ENCODE results near the gene ARHGAP8.
"Not testable (repeated sequence)": the region's sequence is repeated elsewhere in the genome, so short reads cannot be mapped to it uniquely, and the experiment has no call there.

The ARHGAP8 gene

DNA sequence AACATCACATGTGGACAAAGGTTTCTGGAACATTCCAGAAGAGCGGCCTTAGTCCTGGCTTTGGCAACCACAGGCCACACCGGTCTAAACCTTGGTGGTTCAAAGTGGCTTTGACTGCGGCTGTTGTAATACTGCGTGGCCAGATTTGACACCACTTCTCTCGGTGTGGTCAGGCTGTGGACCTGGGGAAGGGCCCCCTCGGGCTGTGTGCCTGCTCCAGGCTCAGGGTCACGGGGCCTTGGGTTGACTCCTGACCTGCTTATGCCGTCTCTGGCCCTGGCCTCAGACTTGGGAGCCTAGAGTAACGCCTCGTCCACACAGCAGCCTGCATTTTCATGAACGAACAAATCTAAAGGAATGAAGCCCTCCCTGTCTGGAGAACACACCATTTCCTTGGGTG lies 139.4 kb downstream of the ARHGAP8 start:
- no peak for DNase-seq

DNA sequence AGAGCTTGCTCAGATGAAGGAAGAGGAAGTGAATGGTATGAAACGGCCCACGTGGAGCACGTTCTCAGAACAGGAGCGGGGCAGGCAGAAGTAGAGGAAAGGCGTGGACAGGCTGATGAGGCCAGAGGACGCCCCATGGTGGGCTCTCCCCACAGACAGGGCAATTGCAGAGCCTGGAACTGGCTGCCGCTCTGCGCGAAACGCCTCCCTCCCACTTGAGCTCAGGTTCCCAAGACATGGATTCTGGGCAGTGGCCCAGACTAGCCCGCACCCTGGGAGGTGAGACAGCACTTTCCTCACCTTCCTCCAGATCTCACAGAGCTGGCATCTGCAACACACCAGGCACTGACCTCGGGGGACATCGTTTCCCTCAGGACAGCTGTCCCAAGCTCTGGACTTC lies 139.9 kb downstream of the ARHGAP8 start:
- no peak for DNase-seq

DNA sequence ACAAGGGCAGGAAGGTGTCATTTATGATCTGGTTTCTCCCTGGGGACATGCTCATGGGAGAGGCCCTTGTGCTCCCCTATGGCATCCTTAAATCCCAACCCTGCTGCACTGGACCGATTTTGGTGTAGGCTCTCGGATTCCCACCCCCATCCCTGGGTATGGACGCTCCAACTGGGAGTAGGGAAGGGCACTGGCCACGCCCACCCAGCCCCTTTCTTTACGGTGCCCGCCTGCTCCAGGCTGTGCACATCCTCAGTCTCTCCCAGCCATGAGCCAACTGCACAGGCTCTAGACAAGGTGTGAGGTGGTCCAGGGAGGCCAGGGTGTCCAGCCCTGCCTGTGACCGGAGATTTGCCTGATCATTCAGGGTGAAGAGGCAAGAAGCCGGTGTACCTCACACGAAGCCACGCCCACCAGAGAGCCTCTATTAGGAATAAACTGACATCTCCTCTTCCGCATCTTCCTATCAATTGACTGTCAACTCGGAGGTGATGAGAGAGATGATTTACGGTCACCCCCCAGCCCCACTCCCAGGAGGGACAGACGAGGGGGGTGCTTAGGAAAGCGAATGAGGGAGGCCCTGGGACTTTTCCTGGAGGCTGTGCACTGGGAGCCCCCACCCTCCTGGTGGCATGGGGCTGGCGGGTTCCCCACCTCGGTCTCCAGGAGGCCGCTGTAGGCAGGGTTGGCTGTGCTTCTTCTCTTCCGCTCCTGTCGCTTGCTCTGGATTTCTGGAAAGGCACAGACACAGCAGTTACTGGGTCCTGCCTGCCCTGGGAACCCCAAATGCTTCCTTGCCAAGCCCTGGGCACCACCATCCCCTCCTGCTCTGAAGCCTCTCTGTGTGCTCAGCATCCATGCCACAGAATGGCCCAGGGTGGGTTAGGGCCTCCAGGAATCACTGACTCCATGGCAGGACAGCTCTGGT lies 140.7 kb downstream of the ARHGAP8 start:
- DNase-seq = no peak

DNA sequence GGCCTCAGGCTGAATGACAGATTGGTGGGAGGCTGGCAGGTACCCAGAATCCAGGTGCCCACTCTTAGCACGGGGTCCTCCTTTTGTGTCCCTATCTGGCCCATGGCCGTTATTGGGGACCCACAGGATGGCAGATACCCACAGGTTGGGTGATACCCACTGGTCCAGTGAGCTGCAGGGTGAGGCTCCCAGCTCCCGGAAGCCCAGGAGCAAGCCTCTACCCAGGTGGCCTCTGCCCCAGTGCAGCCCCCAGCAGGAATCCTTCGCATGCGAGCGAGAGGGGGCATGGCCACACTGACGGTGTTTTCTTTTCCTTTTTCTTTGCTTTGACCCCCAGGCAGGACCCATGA lies 141.3 kb downstream of the ARHGAP8 start:
- no peak for DNase-seq

DNA sequence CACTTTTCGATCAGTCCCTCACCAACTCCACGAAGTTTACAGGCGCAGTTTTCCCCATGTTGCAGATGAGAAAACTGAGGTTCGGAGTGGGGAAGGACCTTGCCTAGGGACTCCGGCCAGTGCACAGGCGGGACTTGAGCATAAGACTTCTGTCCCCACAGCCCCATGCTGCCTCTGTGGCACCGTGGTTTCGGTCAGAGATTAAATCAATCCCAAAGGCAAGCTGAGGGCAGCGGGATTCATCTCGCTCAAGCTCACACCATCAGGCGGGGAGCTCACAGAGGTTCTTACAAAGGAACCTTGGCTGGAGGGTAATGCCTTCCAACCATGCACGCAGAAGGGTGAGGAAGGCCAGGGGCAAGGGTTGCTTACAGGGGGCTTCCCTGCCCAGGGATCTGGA lies 141.9 kb downstream of the ARHGAP8 start:
- DNase-seq = no peak

DNA sequence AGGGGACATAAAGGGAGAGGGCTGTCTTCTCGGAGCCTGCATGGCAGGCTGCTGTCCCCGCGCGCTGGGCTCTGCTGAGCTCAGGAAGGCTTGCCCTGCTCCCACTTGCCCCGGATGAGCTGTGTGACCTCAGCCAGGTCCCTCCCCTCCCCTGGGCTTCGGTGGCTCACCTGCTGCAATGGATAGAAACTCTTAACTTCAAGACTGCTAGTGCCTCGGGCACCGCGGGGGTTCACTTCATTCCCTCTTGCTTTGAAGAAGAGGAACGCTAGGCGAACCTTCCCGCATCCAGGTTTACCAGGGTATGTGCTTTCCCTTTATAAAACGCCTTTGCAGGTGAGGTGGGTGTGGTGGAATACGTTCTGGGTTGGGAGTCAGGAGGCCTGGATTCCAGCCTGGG lies 142.4 kb downstream of the ARHGAP8 start:
- no peak for DNase-seq

DNA sequence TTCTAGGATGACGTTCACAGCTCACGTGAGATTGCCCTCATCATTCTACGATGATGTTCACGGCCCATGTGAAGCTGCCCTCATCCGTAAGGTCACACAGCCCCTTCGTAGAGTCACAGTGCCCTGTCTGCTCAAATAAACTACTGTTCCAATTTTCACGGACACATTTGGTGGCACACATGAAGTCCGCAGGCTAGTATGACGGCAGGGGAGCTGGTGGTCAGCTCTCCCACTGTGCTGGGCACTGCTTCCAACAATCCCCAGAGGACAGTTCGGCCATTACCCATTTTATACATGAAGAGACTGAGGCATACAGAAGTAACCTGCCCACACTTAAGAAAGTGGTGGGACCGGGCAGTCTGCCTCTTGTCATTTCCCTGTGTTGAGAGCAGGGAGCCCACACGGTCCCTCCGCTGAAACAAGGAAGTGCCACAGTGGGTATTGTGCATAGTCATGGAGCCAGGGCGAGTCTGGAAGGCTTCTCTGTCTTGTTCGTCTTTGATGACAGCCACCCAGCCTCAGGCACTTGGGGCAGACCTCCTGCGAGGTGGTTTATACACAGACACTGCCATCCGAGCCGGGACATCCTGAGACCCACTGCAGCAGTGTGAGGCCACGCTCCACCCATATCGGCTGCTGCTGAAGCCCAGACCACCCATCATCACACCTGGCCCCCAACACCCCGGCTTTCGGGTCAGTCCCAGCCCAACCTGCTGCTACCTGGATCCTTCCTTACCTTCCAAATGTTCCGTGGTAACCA lies 143.1 kb downstream of the ARHGAP8 start:
- DNase-seq = no peak

DNA sequence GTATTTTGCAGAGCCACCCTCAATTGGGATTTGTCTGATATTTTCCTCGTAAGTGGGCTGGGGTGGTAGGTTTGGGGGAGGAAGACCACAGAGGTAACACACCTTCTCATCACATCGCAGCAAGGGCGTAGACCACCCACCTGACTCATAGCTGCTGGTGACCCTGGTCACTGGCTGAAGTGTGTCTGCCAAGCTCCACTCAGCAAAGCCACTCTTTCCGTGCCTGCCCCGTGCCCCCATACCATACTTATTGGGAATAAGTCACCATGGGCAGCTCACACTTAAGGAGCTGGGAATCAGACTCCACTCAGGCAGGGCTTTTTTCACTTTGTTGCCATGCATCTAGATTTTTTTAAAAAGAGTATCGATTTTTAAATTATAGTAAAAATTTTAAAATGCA lies 145.9 kb downstream of the ARHGAP8 start:
- DNase-seq = no peak

DNA sequence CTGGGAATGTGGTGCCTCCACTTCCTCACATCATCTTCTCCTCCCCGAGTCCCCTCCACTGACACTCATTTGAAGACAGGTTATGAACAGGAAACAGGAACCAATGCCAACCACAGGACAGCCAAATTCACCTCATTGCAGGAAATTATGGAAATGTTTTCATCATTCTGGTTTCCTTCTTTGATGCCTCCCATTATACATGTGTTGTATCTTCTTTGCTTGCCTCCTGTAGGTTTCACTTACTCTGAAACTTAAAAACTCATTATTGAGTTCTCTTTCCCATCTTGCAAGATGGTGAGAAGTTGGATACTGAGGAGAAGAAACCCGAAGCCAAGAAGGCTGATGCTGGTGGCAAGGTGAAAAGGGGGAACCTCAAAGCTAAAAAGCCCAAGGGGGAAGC lies 148.9 kb downstream of the ARHGAP8 start:
- DNase-seq = no peak

DNA sequence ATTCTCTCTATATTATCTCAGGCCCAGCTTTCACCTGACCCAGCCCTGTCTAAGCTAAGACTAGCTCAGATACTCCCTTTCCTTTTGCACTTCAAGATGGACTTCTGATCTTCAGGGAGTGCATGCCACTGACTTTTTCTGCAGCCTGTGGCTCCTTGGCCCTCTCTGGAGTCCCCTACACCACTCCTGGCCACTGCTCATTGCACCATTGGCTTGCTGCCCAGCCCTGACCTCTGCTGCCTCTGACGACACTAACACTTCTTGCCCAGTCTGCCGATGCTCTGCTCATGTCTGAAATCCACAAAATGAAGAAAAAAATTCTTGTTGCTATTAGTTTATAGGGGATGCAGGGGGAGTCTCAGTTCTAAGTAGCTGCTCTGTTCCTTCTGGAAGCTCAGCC lies 150.8 kb downstream of the ARHGAP8 start:
- DNase-seq = not testable (repeated sequence)

DNA sequence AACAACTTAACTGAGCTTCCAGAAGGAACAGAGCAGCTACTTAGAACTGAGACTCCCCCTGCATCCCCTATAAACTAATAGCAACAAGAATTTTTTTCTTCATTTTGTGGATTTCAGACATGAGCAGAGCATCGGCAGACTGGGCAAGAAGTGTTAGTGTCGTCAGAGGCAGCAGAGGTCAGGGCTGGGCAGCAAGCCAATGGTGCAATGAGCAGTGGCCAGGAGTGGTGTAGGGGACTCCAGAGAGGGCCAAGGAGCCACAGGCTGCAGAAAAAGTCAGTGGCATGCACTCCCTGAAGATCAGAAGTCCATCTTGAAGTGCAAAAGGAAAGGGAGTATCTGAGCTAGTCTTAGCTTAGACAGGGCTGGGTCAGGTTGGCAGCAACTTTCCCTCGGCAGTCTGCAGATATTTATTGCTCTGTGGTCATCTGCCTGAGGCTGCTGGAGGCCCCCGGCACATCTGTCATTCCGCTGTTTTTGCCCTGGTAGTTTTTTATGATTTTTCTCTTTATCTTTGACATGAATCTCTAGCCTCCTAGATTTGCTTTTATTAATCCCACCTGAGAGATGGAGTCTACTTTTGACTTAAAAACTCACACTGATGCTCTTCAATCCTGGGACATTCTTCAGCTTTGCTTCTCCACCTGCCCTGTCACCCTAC lies 152.2 kb downstream of the ARHGAP8 start:
- not testable (repeated sequence) for DNase-seq

DNA sequence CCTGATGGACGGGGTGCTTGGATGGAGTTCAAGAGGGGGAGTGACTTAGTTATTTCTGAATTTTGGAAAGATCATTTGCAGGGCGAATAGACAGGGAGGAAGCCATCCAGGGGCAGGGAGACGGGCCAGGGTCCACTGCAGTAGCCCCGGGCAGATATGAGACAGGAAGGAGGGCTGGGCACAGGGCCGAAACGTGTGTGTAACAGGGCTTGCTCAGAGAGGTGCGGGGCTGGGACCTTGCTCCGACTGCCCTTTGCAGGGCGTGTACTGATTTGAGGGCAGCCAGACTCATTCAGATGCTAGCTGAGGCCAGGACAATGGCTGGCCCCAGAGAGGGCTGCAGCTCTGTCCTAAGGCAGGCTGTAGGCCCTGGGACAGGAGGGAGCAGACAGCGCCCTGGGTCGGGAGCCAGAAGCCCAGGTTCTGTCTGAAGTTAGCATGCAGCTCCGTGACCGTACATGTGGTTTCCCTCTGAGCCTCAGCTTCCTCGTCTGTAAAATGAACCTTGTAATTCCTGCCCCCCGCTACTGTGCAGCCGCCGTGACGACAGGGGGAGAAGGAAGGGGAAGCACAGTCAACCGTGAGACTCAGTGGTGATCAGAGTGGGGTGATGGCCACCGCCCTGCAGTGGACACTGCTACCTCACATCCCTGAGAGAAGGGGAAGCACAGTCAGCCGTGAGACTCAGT lies 154.0 kb downstream of the ARHGAP8 start:
- DNase-seq = no peak

DNA sequence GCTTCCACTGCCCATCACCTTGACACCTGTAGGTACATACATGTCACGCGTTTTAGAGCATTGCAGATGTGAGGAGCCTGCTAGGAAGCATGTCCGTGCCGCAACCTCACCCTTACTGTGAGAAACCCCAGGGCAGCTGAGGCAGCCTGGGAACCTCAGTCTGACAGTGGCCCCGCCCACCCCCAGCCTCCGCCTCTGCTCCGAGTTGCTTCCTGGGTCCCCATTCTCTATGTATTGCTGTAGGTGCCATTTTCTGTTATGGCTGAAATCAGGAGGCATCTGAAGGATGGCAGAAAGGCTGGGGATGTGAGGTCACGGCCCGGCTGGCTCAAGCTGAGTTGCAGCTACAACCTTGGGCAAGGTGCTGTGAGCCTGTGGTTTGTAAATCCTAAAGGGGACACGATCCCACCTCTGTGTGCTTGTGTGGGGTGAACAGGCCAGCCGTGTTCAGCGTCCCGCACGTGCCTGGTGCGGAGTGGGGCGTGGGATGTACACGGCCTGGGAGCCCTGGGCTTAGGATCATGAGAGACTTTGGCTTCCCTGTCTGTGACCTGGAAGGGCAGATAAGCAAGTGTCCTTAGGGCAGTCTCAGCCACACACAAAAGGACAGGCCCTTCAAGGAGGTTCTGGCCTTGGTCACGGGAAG lies 154.7 kb downstream of the ARHGAP8 start:
- no peak for DNase-seq

DNA sequence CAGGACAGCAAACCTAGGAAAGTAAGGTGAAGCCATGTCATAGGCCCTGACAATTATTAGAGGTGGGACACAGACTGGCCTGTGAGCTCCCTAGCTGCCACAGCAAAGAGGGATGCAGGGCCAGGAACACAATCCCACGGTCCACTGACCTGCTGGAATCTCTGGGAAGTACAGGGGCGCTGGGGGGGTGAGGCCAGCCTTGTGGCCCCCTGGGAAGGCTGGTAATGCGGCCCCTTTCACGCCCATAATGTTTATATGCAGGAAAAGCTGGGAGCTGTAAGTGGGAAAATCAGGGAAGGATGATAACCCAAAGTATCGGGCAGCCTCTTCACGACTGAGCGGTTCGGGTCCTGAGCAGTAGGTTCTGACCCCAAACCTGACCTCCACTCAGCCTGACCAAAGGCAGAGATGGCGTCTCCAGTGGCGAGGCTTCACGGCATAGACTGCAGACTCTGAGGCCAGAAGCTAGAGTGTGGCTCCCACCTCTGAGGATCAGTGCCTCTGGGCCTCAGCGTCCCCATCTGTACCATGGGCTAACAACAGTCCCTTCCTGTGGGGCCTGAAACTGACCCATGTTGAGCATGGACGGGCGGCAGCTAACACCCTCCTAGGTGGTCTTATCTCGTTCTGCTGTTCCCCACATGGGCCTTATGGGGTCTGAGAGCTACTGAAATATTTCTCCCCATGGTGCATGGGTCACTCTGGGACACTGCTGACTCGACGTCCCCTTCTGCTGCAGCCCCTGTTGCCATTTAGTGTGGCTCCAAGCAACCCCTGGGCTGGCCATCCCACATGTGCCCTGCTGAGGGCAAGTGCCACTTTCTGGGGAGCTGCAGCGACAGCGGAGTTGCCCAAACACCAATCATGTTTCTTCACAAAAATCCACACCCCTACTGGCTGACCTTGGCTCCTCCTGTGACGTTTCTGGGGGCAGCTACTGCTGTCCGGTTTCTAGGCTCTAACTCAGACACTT lies 155.7 kb downstream of the ARHGAP8 start:
- DNase-seq = no peak

DNA sequence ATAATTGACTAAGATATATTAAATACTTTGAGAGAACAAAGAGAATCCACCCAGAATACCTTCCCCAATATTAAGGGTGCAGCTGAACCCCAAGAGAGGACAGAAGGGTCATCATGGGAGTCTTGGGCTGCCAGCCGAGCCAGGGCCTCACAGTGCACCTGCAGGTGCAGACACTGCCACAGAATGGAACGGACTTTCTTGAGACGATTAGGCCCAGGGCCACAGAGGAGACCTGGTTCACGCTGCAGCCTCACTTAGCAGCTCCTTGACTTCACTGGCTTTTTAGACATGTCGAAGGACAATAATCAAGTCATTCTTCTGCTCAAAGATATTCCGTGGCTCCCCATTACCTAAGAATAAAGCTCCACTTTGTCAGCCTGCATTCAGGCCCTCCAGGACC lies 156.9 kb downstream of the ARHGAP8 start:
- no peak for DNase-seq

Measured in NCI-H1048 (cell line).